ENCODE results near the gene RELN.

- TF ChIP-seq POLR2A (IDR thresholded peaks at IDR 0.05; ENCODE audit: low read depth, low read length) (no peak), TAF1 (IDR thresholded peaks at IDR 0.05; ENCODE audit: low read depth, low read length) (no peak), POLR2AphosphoS5 (IDR thresholded peaks at IDR 0.05; ENCODE audit: low read depth, low read length) (no peak)
Measured at GRCh38 chr7:103823084-103823483, 166.4 kb downstream of the RELN start.
